ENCODE measurements around the gene ZBTB20.

DNA sequence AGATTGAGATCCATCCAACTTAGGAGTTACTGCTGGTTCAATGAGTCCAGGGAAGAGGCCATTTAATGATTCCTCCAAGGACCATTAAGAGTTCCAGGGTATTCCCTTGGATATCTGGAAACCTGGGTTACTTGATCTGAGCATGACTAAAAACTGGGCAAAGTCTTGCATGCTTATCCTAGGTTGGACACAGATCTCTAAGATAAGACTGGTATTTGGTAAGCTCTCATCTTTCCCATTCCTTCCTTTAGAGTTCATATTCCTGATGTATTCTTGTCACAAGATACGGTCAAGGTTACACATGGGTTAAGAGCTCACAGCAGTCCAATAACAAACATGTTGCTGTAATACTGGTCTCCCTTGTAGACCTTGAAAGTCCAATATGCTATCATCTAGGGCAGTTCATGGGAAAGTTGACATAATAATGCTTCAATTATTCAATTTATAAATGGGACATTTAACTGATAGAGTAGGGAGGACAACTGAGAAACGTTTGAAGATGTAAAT, 551.5 kb downstream of the ZBTB20 start:
- TF ChIP-seq, protein P1, sequence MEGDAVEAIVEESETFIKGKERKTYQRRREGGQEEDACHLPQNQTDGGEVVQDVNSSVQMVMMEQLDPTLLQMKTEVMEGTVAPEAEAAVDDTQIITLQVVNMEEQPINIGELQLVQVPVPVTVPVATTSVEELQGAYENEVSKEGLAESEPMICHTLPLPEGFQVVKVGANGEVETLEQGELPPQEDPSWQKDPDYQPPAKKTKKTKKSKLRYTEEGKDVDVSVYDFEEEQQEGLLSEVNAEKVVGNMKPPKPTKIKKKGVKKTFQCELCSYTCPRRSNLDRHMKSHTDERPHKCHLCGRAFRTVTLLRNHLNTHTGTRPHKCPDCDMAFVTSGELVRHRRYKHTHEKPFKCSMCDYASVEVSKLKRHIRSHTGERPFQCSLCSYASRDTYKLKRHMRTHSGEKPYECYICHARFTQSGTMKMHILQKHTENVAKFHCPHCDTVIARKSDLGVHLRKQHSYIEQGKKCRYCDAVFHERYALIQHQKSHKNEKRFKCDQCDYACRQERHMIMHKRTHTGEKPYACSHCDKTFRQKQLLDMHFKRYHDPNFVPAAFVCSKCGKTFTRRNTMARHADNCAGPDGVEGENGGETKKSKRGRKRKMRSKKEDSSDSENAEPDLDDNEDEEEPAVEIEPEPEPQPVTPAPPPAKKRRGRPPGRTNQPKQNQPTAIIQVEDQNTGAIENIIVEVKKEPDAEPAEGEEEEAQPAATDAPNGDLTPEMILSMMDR (IDR thresholded peaks at IDR 0.05; ENCODE audit: insufficient read depth, low read length, poor library complexity, severe bottlenecking) = no peak
- no peak for TF ChIP-seq EZH2phosphoT487 (conservative IDR thresholded peaks at IDR 0.05; ENCODE audit: low read length)

Data from SU-DHL-6 (cell line).